ENCODE measurements around the gene FXYD5. TPM values are rescaled to one million over a fixed set of nuclear protein-coding genes. Genes with fewer than 3 reads are reported as not detected.

FXYD5 gene, protein sequence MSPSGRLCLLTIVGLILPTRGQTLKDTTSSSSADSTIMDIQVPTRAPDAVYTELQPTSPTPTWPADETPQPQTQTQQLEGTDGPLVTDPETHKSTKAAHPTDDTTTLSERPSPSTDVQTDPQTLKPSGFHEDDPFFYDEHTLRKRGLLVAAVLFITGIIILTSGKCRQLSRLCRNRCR
- 10 to 100 TPM; 13.9 to 36.6 (median 18.1) TPM for total RNA-seq
- 10 to 100 TPM; 48.3 to 67.4 TPM for polyA plus RNA-seq
- long read RNA-seq, donor 1, partial matches to known transcripts: 2 of 5 reads
- long read RNA-seq, donor 1, other reads (novel, unspliced or antisense): 1 of 5 reads
- long read RNA-seq, donor 2, partial matches to known transcripts: 1 of 4 reads
- long read RNA-seq, donor 2, other reads (novel, unspliced or antisense): 1 of 4 reads
- long read RNA-seq, donor 3, transcript FXYD5-204 (9 exons, 872 nt): major isoform, 5 of 8 reads
- long read RNA-seq, donor 3, partial matches to known transcripts: 1 of 8 reads
- long read RNA-seq, donor 3, other reads (novel, unspliced or antisense): 0 of 8 reads

DNA sequence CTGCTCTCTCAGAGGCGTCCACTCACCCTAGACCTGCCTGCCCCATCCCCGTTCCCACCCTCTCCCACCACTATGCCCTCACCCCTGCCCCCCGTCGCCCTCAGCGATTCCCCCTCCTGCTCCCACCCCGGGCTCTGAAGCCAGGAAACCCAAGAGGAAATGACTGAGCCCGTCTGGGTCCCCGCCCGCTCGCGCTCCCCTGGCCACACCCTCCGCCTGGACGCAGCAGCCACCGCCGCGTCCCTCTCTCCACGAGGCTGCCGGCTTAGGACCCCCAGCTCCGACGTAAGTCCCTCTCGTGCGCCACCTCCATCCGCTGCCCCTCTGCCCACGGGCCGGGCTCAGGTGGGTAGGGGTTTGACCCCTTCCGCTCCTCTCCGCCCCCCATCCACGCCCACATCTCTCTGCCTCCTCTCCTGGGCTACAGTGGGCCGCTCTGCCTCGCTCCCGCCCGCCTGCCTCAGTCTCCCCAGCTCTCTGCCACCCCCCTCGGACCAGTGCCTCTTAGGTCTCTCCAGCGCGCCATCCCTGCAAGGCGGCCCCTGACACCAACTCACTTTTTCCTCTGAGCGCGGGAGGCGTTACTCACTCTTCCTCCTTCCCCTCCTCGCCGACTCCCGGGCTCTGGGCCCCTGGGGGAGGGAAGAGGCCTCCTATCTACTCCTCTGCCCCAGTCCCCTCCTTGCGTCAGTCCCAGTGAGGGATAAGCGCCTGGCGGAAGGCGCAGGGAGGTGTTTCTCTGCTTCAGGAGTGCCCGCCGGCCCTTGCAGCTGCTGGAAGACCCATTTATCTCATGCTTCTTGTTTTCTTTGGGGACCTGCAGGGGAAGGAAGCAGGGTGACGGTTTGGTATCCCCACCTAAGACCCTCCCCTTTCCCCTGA, at the start of gene FXYD5:
Gene FXYD5, plus strand, starts transcription at position 211 of the 882 bp plus-strand sequence. CDS start 816 bp downstream, outside the sequence.
- intact Hi-C loops (cut with DNase I): loop anchor here in 4 of 10 donors (5.0 to 10.0 kb wide), 4 partner anchors 58 to 113 kb away; partner anchors contain the start of genes LSR (in 1 of the 4) and USF2 (in 1 of the 4)
- Histone ChIP-seq H3K4me3 (peak within 1 kb of the TSS; percentile 40 to 88 (median 68)), H3K27ac (peak within 1 kb of the TSS in 9 of 10 donors; percentile 14 to 96 (median 80)), H3K4me1 (peaks cover 0 to 38% (median 24%) of the 10 kb centered on the region in 9 donors), H3K9me3 (no peaks in the 10 kb centered on the region), H3K36me3 (peaks cover 0 to 32% (median 4%) of the 10 kb centered on the region in 9 donors), H3K27me3 (peaks cover 0 to 31% (median 17%) of the 10 kb centered on the region in 7 donors)
- DNase-seq (peak; percentile 74 to 78), ATAC-seq (peak; percentile 86 to 96 (median 92))
- WGBS, 2 donors: 0 to 1% methylated on average over 46 to 49 of the region's 49 CpGs
- TF ChIP-seq, protein P1, sequence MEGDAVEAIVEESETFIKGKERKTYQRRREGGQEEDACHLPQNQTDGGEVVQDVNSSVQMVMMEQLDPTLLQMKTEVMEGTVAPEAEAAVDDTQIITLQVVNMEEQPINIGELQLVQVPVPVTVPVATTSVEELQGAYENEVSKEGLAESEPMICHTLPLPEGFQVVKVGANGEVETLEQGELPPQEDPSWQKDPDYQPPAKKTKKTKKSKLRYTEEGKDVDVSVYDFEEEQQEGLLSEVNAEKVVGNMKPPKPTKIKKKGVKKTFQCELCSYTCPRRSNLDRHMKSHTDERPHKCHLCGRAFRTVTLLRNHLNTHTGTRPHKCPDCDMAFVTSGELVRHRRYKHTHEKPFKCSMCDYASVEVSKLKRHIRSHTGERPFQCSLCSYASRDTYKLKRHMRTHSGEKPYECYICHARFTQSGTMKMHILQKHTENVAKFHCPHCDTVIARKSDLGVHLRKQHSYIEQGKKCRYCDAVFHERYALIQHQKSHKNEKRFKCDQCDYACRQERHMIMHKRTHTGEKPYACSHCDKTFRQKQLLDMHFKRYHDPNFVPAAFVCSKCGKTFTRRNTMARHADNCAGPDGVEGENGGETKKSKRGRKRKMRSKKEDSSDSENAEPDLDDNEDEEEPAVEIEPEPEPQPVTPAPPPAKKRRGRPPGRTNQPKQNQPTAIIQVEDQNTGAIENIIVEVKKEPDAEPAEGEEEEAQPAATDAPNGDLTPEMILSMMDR (IDR thresholded peaks at IDR 0.05): peak in 2 of 9 donors; percentile 12 to 19

DNA sequence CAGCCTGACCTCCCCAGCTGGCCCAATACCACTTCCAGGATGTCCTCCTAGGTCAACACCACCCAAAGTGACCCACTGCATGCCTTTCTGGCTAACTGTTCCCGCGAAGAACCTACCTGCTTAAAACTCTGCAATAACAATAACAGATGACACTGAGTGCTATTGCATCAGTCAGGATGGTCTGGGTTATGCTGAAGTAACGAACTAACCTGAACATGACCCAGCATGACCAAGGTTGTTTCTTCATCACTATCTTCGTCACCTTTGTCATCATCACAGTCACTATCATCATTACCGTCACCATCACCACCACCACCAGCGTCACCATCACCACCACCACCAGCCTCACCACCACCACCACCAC, 49.5 kb upstream of the FXYD5 start:
- no peak for DNase-seq
- H3K27ac ChIP-seq: no peak overlapping the region
- no peaks in the 10 kb centered on the region for H3K36me3 ChIP-seq
- ATAC-seq: no peak
- peaks cover 0 to 4% (median 0%) of the 10 kb centered on the region in 9 donors for H3K4me1 ChIP-seq
- 95 to 99% methylated on average over 6 of the region's 6 CpGs for WGBS, 2 donors
- TF ChIP-seq, protein P1 (IDR thresholded peaks at IDR 0.05): no peak
- no peak overlapping the region for H3K4me3 ChIP-seq
- no peaks in the 10 kb centered on the region for H3K9me3 ChIP-seq
- H3K27me3 ChIP-seq: peaks cover 0 to 3% (median 0%) of the 10 kb centered on the region in 7 donors
- intact Hi-C loops (cut with DNase I): no loop called here

DNA sequence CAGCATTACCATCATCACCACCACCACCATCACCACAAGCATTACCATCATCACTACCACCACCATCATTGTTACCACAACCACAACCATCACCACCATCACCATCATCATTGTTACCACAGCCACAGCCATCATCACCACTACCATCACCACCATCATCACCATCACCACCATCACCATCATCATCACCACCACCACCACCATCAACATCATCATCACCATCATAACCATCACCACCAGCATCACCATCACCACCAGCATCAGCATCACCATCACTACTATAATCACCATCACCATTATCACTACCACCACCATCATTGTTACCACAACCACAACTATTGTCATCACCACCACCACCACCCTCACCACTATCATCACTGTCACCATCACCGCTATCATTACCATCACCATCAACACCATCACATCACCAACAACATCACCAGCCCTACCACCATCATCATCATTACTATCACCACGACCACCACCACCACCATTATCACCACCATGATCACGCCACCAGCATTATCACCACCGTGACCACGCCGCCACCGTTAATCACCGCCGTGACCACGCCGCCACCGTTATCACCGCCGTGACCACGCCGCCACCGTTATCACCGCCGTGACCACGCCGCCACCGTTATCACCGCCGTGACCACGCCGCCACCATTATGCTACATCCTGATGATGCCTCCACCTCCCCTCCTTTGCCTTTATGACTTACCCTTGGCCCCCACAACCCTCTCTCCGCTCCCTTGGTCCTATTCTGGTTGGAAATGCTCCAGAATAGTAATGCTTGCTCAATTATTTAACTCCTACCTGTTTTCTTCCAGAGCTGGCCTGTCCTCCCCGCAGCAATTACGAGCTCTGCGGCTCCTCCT, 48.9 kb upstream of the FXYD5 start:
- Histone ChIP-seq H3K27ac (no peak overlapping the region), H3K27me3 (peaks cover 0 to 3% (median 0%) of the 10 kb centered on the region in 7 donors), H3K36me3 (no peaks in the 10 kb centered on the region), H3K4me3 (no peak overlapping the region), H3K9me3 (no peaks in the 10 kb centered on the region), H3K4me1 (peaks cover 0 to 4% (median 0%) of the 10 kb centered on the region in 9 donors)
- intact Hi-C loops (cut with DNase I): no loop called here
- 83 to 88% methylated on average over 30 of the region's 30 CpGs for WGBS, 2 donors
- ATAC-seq: no peak
- TF ChIP-seq, protein P1 (IDR thresholded peaks at IDR 0.05): no peak
- DNase-seq: no peak
